Measurements from ENCODE around the gene RASAL1. TPM values are rescaled to one million over a fixed set of nuclear protein-coding genes. Genes with fewer than 3 reads are reported as not detected.

Gene RASAL1
- total RNA-seq, 4 donors from 2014 or later = not detected

DNA sequence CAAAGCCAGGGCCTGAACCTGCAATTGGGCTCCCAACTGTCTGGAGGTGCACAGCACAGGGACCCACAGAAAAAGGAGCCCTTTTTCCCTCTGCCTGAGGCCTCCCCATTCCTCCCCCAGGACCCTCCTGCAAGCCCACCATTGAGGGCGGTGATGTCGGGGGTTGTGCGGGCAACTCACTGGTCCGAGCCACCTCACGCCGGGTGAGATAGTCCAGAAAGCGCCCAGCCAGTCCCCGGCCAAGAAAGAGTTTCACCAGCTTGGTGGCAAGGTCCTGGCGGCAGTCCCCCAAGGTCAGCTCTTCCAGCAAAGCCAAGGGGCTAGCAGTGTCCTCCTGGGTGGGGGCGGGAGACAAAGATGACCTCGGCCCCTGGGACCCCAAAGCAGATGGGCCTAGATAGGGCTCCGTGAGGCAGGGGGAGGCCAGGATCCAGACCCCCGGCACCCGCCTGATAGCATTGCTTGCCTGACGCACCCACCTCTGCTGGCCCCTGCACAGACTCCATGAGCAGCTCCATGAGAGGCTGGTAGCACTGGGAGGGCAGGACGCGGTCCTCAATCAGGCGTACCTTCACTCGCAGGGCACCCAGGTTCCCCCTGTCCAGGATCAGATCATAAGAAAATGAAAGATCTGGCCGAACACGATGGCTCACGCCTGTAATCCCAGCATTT, 20.0 kb downstream of the RASAL1 start:
- TF ChIP-seq, protein P1, sequence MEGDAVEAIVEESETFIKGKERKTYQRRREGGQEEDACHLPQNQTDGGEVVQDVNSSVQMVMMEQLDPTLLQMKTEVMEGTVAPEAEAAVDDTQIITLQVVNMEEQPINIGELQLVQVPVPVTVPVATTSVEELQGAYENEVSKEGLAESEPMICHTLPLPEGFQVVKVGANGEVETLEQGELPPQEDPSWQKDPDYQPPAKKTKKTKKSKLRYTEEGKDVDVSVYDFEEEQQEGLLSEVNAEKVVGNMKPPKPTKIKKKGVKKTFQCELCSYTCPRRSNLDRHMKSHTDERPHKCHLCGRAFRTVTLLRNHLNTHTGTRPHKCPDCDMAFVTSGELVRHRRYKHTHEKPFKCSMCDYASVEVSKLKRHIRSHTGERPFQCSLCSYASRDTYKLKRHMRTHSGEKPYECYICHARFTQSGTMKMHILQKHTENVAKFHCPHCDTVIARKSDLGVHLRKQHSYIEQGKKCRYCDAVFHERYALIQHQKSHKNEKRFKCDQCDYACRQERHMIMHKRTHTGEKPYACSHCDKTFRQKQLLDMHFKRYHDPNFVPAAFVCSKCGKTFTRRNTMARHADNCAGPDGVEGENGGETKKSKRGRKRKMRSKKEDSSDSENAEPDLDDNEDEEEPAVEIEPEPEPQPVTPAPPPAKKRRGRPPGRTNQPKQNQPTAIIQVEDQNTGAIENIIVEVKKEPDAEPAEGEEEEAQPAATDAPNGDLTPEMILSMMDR (IDR thresholded peaks at IDR 0.05) = no peak
- no peak for ATAC-seq (ENCODE audit: low FRiP score)
- DNase-seq (ENCODE audit: low spot score) = no peak

DNA sequence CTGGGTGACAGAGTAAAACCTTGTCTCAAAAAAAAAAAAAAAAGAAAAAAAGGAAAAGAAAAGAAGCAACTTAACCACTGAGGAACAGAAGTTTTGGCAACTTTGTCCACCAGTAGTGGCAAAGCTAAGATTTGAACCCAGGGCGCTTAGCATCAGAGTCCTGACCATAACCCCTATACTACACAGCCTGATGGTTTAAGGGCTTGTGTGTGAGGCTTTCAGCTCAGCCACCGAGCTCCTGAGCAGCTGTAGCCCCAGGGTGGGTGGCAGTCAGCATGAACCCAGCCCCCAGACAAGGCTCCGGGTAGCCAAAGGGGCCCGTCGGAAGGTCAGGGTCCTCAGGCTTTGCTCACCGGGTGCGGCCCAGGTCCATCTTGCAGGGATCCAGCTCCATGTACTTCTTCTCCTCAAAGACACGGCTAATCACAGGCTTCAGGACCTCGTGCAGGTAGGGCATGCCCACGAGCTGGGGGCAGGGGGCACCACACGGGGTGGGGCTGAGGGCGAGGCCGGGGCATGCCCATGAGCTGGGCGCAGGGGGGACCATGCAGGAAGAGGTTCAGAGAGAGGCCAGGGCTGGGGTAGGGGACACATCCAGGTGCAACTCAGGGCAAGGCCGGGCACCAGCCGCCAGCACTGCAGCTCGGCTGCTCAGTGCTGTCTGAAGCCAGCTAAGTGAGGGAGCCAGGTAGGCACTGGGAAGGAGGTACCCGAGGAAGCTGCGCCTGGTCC, 20.9 kb downstream of the RASAL1 start:
- TF ChIP-seq, protein P1 (IDR thresholded peaks at IDR 0.05) = no peak
- ATAC-seq (ENCODE audit: low FRiP score) (no peak), DNase-seq (ENCODE audit: low spot score) (no peak)

GRCh38 chr12:113113397-113113796, 22.2 kb downstream of the RASAL1 start:
- ATAC-seq (ENCODE audit: low FRiP score) = no peak
- TF ChIP-seq, protein P1 (IDR thresholded peaks at IDR 0.05) = no peak
- no peak for DNase-seq (ENCODE audit: low spot score)

DNA sequence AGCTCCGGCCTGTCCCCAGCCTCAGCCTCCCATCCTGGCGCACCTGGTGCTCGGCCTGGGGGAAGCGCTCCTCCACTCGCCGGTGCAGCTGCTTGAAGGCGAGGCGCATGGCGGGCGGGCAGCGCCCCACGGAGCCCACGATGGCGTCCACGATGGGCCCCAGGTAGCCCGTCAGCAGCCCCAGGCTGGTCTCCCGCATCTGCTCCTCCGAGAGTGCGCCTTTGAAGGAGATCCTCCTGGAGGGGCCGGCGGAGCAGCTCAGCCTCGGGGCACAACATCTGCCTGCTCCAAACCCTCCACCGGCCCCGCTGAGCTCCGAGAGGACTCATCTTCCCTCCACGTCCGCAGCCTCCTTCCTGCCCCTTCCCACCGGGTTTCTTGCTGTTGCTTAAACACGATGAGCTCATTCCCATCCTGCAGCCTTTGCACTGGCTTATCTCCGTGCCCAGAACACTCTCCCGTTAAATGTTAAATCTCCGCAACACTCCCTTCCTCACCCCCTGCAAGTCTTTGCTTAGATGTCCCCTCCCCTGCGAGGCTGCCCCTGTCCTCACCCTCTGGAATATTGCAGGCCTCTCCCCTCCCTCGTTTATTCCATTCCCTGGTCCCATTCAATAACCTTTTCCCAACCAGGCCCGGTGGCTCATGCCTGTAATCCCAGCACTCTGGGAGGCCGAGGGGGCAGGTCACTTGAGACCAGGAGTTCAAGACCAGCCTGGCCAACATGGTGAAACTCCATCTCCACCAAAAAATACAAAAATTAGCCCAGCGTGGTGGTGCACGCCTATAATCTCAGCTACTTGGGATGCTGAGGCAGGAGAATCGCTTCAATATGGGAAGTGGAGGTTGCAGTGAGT, 23.3 kb downstream of the RASAL1 start:
- DNase-seq (ENCODE audit: low spot score) (no peak), ATAC-seq (ENCODE audit: low FRiP score) (no peak)
- TF ChIP-seq, protein P1 (IDR thresholded peaks at IDR 0.05) = no peak

- ATAC-seq (ENCODE audit: low FRiP score) = no peak
- no peak for DNase-seq (ENCODE audit: low spot score)
- TF ChIP-seq, protein P1 (IDR thresholded peaks at IDR 0.05) = no peak
Observed at GRCh38 chr12:113111247-113111646, 24.3 kb downstream of the RASAL1 start.

DNA sequence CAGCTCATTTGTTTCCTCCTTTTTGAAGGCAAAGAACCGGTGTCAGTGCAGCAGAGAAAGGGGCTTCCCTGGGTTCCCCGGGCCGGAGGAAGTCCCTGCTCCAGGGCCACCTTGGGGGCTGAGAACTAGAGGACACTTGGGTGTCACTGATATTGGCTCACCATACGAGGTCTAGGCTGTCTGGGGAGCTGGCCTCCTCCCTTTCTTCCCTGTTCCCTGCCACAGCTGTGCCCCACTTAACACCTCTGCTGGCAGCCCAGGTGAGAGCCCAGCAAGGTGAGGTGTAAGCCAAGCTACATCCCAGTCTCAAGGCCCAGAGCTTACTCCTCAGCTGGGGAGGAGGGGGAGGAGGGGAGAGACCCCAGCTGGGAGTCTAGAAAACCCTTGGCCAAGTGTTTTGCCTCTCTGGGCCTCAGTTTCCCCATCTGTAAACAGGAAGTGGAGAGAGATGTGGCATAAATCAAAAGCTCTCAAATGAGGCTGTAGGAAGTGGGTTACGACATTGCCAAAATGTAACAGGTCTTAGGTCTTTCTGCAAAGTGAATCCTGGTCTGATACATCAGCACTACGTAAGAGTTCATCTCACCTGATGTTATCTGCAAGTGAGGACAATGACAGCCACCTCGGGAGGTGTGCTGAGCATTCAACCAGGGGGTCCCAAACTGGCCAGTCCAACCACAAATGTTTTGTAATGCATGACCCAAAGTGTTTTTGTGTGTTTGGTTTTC, 25.5 kb downstream of the RASAL1 start:
- TF ChIP-seq, protein P1 (IDR thresholded peaks at IDR 0.05) = no peak
- ATAC-seq (ENCODE audit: low FRiP score) = no peak

More for the DNA sequence above, 25.5 kb downstream of the RASAL1 start:
- no peak for DNase-seq (ENCODE audit: low spot score)

Measured in omental fat pad (tissue), 4 donors.